ENCODE data around the gene RNASE9. TPM values are rescaled to one million over a fixed set of nuclear protein-coding genes. Genes with fewer than 3 reads are reported as not detected.

Gene RNASE9
- not detected in 2 replicates for total RNA-seq

DNA sequence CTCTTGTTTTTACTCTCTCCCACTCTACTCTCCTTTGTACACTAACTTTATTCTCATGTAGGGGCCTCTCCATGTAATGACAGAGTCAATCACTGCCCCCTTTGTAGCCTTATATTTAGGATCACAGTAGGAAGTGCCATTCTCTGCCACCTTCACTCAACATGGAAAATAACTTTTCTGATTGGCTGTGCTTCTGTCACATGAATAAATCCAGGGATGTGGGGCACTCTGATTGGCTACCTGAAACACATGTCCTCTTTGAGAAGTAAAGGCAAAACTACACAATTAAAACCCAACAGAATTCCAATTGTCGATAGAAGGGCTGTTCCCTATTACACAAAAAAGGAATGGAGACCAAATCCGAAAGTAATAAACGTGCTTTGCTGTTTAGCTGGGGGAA lies at the start of gene RNASE9:
Gene RNASE9 (minus strand): TSS at position 87 of the 400 bp plus-strand sequence.
- H3K4me3 ChIP-seq (ENCODE audit: low read depth, low read length): no peak within 1 kb of the TSS
- no peak for DNase-seq (ENCODE audit: low read depth)
- TF ChIP-seq, protein P1, sequence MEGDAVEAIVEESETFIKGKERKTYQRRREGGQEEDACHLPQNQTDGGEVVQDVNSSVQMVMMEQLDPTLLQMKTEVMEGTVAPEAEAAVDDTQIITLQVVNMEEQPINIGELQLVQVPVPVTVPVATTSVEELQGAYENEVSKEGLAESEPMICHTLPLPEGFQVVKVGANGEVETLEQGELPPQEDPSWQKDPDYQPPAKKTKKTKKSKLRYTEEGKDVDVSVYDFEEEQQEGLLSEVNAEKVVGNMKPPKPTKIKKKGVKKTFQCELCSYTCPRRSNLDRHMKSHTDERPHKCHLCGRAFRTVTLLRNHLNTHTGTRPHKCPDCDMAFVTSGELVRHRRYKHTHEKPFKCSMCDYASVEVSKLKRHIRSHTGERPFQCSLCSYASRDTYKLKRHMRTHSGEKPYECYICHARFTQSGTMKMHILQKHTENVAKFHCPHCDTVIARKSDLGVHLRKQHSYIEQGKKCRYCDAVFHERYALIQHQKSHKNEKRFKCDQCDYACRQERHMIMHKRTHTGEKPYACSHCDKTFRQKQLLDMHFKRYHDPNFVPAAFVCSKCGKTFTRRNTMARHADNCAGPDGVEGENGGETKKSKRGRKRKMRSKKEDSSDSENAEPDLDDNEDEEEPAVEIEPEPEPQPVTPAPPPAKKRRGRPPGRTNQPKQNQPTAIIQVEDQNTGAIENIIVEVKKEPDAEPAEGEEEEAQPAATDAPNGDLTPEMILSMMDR (conservative IDR thresholded peaks at IDR 0.05; ENCODE audit: low read depth, low read length): no peak

DNA sequence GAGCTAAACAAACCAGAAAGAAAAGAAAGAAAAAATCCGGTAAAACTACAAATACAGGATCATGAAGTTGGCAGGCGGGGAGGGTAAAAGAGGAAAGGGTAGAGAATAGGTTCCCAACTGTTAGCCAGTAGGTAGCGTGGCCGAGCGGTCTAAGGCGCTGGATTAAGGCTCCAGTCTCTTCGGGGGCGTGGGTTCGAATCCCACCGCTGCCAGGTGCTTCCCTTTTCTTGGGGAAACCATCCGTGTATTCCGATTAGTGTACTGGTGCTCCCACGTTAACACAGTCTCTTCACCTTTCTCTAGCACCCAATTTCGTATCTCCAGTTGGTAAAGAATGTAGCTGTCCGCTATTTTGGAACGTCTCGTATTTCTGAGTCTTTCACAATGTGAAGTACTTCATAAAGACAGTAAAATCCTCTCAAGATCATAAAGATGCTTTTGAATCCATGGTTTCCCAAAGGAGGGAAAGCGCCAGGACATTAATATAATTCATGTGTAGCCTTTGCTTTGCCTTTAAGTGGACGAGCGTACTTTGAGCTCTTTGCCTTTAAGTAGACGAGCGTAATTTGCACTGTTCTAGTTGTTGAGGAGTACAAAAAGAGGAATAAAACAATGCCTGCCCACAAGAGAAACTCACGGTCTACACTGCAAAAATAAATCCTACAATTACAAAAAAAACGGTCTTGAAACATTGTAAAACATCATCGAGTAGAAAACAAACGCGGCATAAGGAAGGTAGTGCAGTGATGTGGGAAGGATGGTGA lies 49.3 kb upstream of the RNASE9 start:
- DNase-seq (ENCODE audit: low read depth): peak; percentile 22
- peak overlapping the region; percentile 67 for H3K4me3 ChIP-seq (ENCODE audit: low read depth, low read length)
- TF ChIP-seq, protein P1 (conservative IDR thresholded peaks at IDR 0.05; ENCODE audit: low read depth, low read length): no peak

DNA sequence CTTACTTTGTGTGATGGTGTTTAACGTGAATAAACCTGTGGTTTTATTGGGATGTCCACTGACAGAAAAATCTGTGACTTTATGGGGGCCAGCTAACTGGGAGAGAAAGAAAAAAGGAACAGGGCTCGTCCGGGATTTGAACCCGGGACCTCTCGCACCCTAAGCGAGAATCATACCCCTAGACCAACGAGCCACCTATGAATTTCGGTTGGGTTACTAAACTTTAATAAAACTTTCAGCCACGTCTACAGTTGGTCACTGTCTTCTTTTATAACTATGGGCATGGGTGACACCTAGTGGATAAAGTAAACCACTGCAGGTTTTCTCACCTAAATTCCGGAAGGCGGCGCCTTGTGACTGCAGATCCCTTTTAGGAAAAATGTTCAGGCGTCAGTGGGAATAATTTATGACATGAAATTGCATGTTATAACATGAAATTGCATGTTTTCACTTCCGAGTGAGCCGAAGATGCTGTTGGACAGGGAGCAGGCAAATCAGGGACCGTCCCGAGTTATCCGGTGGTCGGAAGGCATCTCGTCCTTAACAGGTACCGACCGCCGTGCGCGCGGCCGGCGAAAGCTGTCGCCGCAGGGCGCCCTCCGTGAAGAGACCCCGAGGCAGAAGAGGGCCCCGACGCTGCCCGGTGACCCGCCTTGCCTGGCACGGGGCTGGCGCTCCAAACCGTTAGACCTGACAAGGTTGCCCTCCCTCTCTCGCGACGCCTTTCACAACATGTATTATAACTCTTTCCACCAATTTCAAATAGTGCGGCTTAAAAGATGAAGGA lies 48.6 kb upstream of the RNASE9 start:
- DNase-seq (ENCODE audit: low read depth): peak; percentile 60
- peak overlapping the region; percentile 67 for H3K4me3 ChIP-seq (ENCODE audit: low read depth, low read length)
- TF ChIP-seq, protein P1 (conservative IDR thresholded peaks at IDR 0.05; ENCODE audit: low read depth, low read length): peak; percentile 97

DNA sequence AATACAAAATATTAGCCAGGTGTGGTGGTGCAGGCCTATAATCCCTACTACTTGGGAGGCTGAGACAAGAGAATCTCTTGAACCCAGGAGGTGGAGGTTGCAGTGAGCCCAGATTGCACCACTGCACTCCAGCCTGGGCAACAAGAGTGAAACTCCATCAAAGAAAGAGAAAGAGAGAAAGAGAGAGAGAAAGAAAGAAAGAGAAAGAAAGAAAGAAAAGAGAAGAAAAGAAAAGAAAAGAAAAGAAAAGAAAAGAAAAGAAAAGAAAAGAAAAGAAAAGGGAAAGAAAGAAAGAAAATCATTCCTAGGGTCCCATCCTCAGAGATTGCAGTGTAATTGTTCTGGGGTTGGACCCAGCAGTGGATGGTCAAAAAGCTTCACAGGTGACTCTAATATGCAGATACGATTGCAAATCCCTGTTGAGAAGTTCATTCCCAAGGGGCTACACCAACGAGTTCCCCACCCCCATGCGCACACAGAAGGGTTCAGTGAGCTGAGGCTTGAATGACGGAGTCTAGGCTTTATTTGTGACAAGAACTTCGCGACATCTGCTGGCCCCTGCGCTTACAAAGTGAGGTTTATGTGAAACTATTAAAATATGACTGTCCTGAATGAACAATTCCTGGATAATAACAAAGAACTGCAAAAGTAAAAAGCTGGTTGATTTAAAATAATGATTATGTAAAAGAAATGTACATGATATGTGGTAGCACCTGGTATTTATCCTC lies 47.7 kb upstream of the RNASE9 start:
- TF ChIP-seq, protein P1 (conservative IDR thresholded peaks at IDR 0.05; ENCODE audit: low read depth, low read length): no peak
- no peak overlapping the region for H3K4me3 ChIP-seq (ENCODE audit: low read depth, low read length)
- DNase-seq (ENCODE audit: low read depth): no peak

DNA sequence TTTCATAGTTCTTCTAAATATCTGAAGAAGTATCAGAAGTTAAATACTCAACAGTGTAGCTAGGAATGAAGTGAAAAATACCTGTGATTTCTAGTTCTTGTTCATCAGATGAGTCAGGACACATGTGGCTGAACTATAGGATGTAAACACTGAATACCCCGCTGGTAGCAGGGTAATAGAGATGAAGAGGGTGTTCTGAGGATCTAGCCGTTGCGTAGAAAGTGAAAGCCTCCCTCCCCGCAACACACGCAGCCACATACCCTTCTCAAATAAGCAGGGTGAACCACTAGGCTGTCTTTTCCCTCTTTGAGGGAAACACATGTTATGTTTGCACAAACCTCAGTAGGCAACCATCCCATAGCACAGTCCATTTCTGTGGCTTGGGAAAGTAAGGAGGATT lies 46.8 kb upstream of the RNASE9 start:
- TF ChIP-seq, protein P1 (conservative IDR thresholded peaks at IDR 0.05; ENCODE audit: low read depth, low read length): no peak
- no peak overlapping the region for H3K4me3 ChIP-seq (ENCODE audit: low read depth, low read length)
- no peak for DNase-seq (ENCODE audit: low read depth)

DNA sequence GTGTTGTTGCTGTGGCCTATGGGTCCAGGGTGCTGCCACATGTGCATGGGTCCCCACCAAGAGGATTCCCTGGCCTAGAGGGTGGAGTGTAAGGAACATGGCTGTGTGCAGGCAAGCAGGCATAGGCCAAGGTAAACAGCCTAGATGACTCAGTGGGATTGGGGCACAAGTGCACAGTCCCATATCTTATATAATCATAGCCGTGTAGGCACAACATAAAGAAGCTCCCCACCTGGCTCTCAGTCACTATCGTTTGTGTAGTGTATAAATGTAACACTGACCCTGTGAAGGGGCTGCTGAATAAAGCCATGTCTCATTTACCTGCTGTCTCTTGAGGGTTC lies 46.0 kb upstream of the RNASE9 start:
- no peak for DNase-seq (ENCODE audit: low read depth)
- TF ChIP-seq, protein P1 (conservative IDR thresholded peaks at IDR 0.05; ENCODE audit: low read depth, low read length): no peak

More for the DNA sequence above, 46.0 kb upstream of the RNASE9 start:
- no peak overlapping the region for H3K4me3 ChIP-seq (ENCODE audit: low read depth, low read length)
